Prostate gland (tissue), 2 donors: ENCODE results near the gene FABP6. TPM values are rescaled to one million over a fixed set of nuclear protein-coding genes. Genes with fewer than 3 reads are reported as not detected.

Experiments used
- DNase-seq: peaks from one replicate; pipeline ENCODE4 v3.0.0-alpha.2; 2019; ENCODE audit warnings: low spot score
- H3K27ac ChIP-seq, 2 donors: fragments of 200-600 bp; sonication (generic); 2 replicates each; pipeline ENCODE4 v1.5.1; 2017 to 2019
- H3K27me3 ChIP-seq: fragments of 200-600 bp; sonication (generic); replicated peaks from 2 replicates; pipeline ENCODE4 v1.5.1; 2019; ENCODE audit not compliant: insufficient read depth
- H3K36me3 ChIP-seq, 2 donors: fragments of 200-600 bp; sonication (generic); 1 replicate in 1 of 2; 2 replicates in 1 of 2; pipeline versions ENCODE4 v1.5.1 to v1.8.1; 2017 to 2019
- H3K4me1 ChIP-seq: fragments of 200-600 bp; sonication (generic); replicated peaks from 2 replicates; pipeline ENCODE4 v1.5.1; 2019
- H3K4me3 ChIP-seq, 2 donors: fragments of 200-600 bp; sonication (generic); 2 replicates each; pipeline ENCODE4 v1.5.1; 2017 to 2019
- H3K9me3 ChIP-seq: fragments of 200-600 bp; sonication (generic); 2 replicates; pipeline ENCODE4 v1.5.1; 2017
- CTCF ChIP-seq, 4 experiments: fragments of 200-600 bp in 2 of 4; fragments of 450-650 bp in 2 of 4; sonication (generic) in 2 of 4; IDR thresholded peaks; 1 replicate in 3 of 4; 2 replicates in 1 of 4; pipeline ENCODE4 v1.5.1; 2016 to 2019; ENCODE audit warnings: antibody characterized with exemption in 4 of 4, mild to moderate bottlenecking in 2 of 4, moderate library complexity in 2 of 4
- POLR2A ChIP-seq: fragments of 450-650 bp; IDR thresholded peaks from one replicate; pipeline ENCODE4 v1.6.1; 2016; ENCODE audit warnings: antibody characterized with exemption, mild to moderate bottlenecking
- POLR2AphosphoS5 ChIP-seq: sonication (generic); formaldehyde crosslinking; IDR thresholded peaks from one replicate; pipeline ENCODE4 v1.6.1; 2017; ENCODE audit warnings: antibody characterized with exemption
- WGBS: methylation state at CpG from one replicate; pipeline ENCODE4 v1.1.5; 2018; 5-methylcytosine and 5-hydroxymethylcytosine counted together
- intact Hi-C: fragments of 100-400 bp; cut with DNase I; formaldehyde crosslinking; loops from one replicate; pipeline ENCODE4 v1.14.2; 2022
- total RNA-seq, 2 donors: library from RNA; depleted of rRNA; stranded (reverse); fragments of >200 nt; gene quantifications; one replicate each; pipeline ENCODE4 v1.1.0, GENCODE V29; 2016

The FABP6 gene
- total RNA-seq, 2 donors from 2014 or later = 2.8 TPM; not detected in 1

GRCh38 chr5:160207061-160207460, 22.2 kb upstream of the FABP6 start:
- Histone ChIP-seq H3K4me3 (no peak overlapping the region), H3K4me1 (no peaks in the 10 kb centered on the region), H3K9me3 (no peaks in the 10 kb centered on the region), H3K36me3 (no peaks in the 10 kb centered on the region), H3K27me3 (no peaks in the 10 kb centered on the region), H3K27ac (no peak overlapping the region)
- TF ChIP-seq CTCF (IDR thresholded peaks at IDR 0.05) = no peak
- no peak for TF ChIP-seq POLR2AphosphoS5
- no peak for TF ChIP-seq POLR2A
- DNase-seq = no peak
- WGBS = 85% methylated on average over 2 of the region's 2 CpGs
- intact Hi-C loops = no loop called here

GRCh38 chr5:160209917-160210316, 19.4 kb upstream of the FABP6 start:
- no peak for DNase-seq
- H3K4me3 ChIP-seq = no peak overlapping the region
- TF ChIP-seq POLR2AphosphoS5 = no peak
- TF ChIP-seq CTCF (IDR thresholded peaks at IDR 0.05) = no peak
- no peak for TF ChIP-seq POLR2A
- no peaks in the 10 kb centered on the region for H3K4me1 ChIP-seq
- no peaks in the 10 kb centered on the region for H3K9me3 ChIP-seq
- intact Hi-C loops = no loop called here
- H3K27me3 ChIP-seq = no peaks in the 10 kb centered on the region
- no peaks in the 10 kb centered on the region for H3K36me3 ChIP-seq
- 57% methylated on average over 2 of the region's 2 CpGs for WGBS
- H3K27ac ChIP-seq = no peak overlapping the region

- WGBS = 87% methylated on average over 9 of the region's 9 CpGs
- Histone ChIP-seq H3K27me3 (no peaks in the 10 kb centered on the region), H3K36me3 (no peaks in the 10 kb centered on the region), H3K4me1 (no peaks in the 10 kb centered on the region), H3K27ac (no peak overlapping the region), H3K9me3 (no peaks in the 10 kb centered on the region), H3K4me3 (no peak overlapping the region)
- no peak for TF ChIP-seq POLR2A
- no peak for TF ChIP-seq POLR2AphosphoS5
- no peak for TF ChIP-seq CTCF (IDR thresholded peaks at IDR 0.05)
- no peak for DNase-seq
- intact Hi-C loops = no loop called here
Measured at GRCh38 chr5:160210606-160211005, 18.7 kb upstream of the FABP6 start.

- no peak for TF ChIP-seq POLR2AphosphoS5
- TF ChIP-seq POLR2A = no peak
- 75% methylated on average over 2 of the region's 2 CpGs for WGBS
- DNase-seq = no peak
Measured at GRCh38 chr5:160211352-160211751, 18.0 kb upstream of the FABP6 start.

GRCh38 chr5:160213537-160213936, 15.8 kb upstream of the FABP6 start:
- H3K27ac ChIP-seq = no peak overlapping the region
- intact Hi-C loops = no loop called here
- no peaks in the 10 kb centered on the region for H3K36me3 ChIP-seq
- TF ChIP-seq POLR2AphosphoS5 (no peak), CTCF (IDR thresholded peaks at IDR 0.05) (no peak), POLR2A (no peak)
- H3K4me1 ChIP-seq = no peaks in the 10 kb centered on the region
- no peaks in the 10 kb centered on the region for H3K27me3 ChIP-seq
- no peak overlapping the region for H3K4me3 ChIP-seq
- no peaks in the 10 kb centered on the region for H3K9me3 ChIP-seq
- 77% methylated on average over 5 of the region's 5 CpGs for WGBS
- DNase-seq = no peak

More at GRCh38 chr5:160211352-160211751, 18.0 kb upstream of the FABP6 start:
- Histone ChIP-seq H3K27me3 (no peaks in the 10 kb centered on the region), H3K4me3 (no peak overlapping the region), H3K4me1 (no peaks in the 10 kb centered on the region), H3K36me3 (no peaks in the 10 kb centered on the region), H3K27ac (no peak overlapping the region), H3K9me3 (no peaks in the 10 kb centered on the region)
- intact Hi-C loops = no loop called here
